Renal cortex interstitium (tissue), 11 donors: ENCODE data around the gene ARL8A. TPM values are rescaled to one million over a fixed set of nuclear protein-coding genes. Genes with fewer than 3 reads are reported as not detected.
"Not testable (repeated sequence)": the region's sequence is repeated elsewhere in the genome, so short reads cannot be mapped to it uniquely, and the experiment has no call there.

Experiments
- DNase-seq, 11 donors: peaks; one replicate each; pipeline ENCODE4 v3.0.0-alpha.2; 2013; ENCODE audit warnings: low read depth in 9 of 11, low spot score in 4 of 11; ENCODE audit errors: extremely low read depth in 1 of 11
- polyA plus RNA-seq, 3 donors: library from polyadenylated mRNA; unstranded; fragments of 120-200 nt; gene quantifications; one replicate each; pipeline ENCODE4 v1.2.1, GENCODE V29; 2013; ENCODE audit not compliant: insufficient read length in 3 of 3

Gene ARL8A
- polyA plus RNA-seq, 3 donors, result 41.4 to 43.3 (median 42.3) TPM

DNA sequence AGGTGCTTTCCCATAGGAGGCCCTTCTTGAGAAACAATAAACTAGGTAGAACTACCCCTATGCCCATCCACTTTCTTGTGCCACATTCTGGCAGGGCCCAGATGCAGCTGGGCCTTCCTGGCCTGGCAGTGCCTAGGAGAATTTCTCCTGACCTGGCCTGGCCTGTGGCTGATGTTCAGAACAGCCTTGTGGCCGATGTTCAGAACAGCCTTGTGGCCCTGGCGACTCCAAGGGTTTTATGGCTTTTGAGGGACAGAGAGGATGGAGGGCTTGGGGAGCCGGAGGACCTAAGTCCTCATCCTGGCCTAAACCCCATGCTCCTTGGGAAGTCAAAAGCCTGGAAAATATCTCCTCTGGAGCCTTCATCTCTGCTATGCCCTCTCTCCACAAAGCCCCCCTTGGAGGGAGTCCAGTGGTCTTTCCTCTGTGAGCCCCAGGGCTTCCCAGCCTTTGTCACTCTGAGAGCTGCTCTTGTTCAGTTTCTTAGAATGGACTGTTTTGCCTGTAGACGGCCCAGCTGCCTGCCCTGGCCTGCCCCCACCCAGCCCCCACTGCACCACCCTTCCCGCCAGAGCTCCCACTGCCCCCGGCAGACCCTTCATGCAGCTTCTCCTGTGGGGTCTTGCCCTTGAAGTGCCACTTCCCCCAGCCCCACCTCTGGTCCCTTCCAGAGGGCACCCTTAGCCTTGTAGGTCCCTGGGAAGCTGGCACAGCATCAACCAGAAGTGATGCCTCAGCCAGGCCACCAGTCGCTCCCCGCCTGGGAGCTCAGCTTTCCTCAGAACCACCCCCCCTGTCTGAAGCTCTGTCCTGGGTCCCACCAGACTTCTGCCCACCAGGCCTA lies 14.9 kb downstream of the ARL8A start:
- no peak for DNase-seq

DNA sequence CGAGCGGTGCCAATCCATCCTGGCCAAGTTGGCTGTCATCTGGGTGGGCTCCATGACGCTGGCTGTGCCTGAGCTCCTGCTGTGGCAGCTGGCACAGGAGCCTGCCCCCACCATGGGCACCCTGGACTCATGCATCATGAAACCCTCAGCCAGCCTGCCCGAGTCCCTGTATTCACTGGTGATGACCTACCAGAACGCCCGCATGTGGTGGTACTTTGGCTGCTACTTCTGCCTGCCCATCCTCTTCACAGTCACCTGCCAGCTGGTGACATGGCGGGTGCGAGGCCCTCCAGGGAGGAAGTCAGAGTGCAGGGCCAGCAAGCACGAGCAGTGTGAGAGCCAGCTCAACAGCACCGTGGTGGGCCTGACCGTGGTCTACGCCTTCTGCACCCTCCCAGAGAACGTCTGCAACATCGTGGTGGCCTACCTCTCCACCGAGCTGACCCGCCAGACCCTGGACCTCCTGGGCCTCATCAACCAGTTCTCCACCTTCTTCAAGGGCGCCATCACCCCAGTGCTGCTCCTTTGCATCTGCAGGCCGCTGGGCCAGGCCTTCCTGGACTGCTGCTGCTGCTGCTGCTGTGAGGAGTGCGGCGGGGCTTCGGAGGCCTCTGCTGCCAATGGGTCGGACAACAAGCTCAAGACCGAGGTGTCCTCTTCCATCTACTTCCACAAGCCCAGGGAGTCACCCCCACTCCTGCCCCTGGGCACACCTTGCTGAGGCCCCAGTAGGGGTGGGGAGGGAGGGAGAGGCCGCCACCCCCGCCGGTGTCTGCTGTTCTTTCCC lies 16.5 kb downstream of the ARL8A start:
- DNase-seq, result no peak

- DNase-seq, result no peak
Observed at GRCh38 chr1:202127061-202127460, 17.5 kb downstream of the ARL8A start.

- no peak for DNase-seq
Observed at GRCh38 chr1:202126426-202126825, 18.1 kb downstream of the ARL8A start.

DNA sequence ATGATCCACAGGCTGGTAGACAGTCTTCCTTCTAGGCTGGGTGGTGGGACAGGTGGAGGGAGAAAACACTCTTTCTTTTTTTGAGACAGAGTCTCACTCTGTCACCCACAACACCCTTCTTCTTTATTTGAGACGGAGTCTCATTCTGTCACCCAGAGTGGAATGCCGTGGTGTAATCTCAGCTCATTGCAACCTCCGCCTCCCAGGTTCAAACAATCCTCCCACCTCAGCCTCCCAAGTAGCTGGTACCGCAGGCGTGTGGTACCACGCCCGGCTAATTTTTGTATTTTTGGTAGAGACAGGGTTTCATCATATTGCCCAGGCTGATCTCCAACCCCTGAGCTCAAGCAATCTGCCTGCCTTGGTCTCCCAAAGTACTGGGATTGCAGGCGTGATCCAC lies 18.9 kb downstream of the ARL8A start:
- DNase-seq, result no peak

GRCh38 chr1:202124142-202124541 lies 20.4 kb downstream of the ARL8A start:
- no peak for DNase-seq

- no peak for DNase-seq
Observed at GRCh38 chr1:202123336-202123813, 21.2 kb downstream of the ARL8A start.

DNA sequence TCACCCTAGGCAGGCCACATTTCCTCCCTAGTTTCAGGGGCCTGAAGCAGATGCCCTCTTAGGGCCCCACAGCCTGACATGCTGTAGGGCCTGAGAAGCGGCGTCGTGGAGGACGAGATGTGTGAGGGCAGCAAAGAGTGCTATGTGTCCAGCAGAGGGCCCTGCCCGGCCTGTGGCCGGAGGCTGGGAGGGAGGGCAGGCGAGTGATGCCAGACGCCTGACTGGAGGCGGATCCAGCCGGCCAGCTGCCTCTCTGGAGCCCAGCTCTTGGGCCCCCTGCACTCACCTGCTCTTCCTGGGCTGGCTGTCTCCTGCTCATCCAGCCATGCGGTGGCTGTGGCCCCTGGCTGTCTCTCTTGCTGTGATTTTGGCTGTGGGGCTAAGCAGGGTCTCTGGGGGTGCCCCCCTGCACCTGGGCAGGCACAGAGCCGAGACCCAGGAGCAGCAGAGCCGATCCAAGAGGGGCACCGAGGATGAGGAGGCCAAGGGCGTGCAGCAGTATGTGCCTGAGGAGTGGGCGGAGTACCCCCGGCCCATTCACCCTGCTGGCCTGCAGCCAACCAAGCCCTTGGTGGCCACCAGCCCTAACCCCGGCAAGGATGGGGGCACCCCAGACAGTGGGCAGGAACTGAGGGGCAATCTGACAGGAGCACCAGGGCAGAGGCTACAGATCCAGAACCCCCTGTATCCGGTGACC lies 21.8 kb downstream of the ARL8A start, which contains the start of gene GPR37L1:
TSS of gene GPR37L1 (plus strand) at position 279 of the 697 bp plus-strand sequence. CDS start at position 326, 47 bp downstream.
- DNase-seq, result peak in 2 of 11 donors; percentile 33 to 48

- DNase-seq, result no peak
Observed at GRCh38 chr1:202121006-202121405, 23.5 kb downstream of the ARL8A start.

DNA sequence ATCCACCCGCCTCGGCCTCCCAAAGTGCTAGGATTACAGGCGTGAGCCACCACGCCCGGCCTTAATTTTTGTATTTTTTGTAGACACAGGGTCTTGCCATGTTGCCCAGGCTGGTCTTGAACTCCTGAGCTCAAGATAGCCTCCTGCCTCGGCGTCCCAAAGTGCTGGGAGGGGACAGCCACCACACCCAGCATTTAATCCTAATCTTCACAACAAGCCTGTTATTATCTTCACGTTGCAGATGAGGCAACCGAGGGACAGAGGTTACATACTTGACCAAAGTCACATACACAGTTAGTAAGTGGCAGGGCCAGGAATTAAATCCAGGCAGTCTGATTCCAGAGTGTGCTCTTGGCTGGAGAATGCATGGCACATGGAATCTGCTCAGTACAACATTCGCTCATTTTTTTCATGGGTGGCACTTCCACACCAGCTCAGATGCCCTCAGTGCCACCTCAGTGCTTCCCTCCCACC lies 26.6 kb downstream of the ARL8A start:
- DNase-seq, result no peak

- DNase-seq, result no peak
Observed at GRCh38 chr1:202116287-202116686, 28.2 kb downstream of the ARL8A start.

DNA sequence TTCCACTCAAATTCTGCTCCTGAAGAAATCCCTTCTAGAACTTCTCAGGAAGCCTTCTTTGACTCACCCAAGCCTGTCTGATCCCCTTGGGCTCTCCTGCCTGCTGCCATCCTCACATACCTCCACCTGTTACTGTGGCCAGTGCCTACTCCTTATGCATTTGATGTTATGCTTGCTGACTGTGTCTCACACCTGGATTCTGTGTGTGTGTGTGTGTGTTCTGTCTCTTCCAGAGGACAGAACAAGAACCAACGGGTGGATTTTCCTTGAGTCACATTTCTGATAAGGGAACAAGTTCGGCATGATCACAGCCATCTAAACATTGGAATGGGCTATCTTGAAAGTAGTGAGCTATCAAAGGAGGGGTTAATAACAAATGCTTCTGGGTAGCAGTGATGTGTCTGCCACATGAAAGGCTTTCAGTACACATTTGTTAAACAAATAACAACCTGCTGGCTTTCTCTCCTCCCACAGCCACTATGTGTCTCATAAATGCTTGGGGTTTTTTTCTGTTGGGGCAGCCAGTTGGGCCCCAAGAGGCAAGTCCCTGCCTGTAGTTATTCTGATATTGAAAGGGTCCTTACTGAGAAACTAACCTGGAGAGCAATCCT lies 30.7 kb downstream of the ARL8A start:
- DNase-seq, result no peak

DNA sequence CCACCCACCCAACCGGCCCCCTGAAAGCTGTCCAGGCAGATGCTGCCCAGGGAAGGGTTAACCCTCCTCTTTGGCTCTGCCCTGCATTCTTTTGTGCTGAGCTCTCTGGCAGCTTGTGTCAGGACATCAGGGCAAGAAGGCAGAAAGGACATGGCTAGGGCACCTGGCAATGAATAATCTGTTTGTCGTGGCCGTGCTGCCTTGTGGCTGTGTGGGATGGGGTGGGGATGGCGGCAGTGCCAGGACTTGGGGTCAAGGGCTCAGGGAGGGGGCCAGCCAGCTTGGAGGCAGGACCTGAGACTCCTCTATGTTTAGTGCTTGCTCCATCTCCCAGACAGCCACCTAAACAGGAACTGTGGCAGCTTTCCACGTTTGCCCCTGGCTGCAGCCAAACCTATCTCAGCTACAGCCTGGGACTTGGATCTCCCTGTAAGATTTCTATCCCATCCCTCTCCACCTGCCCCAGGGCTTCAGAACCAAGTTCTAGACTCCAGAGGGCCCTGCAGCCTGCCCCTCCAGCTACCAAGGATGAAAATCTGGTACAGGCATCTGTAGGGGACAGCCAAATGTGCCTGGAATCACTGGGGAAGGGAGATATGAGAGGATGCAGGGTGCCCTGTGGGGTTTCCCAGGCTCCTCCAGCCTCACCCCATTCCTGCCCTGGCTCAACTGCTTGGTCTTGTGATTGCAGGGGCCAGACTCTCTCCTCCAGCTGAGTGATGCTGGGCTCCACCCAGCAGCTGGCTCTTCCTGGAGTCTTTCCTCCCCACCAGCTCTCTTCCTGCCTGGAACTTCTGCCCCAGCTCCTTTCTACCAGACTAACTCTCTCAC lies 31.5 kb downstream of the ARL8A start:
- no peak for DNase-seq

GRCh38 chr1:202111589-202111988 lies 32.9 kb downstream of the ARL8A start:
- not testable (repeated sequence) for DNase-seq

DNA sequence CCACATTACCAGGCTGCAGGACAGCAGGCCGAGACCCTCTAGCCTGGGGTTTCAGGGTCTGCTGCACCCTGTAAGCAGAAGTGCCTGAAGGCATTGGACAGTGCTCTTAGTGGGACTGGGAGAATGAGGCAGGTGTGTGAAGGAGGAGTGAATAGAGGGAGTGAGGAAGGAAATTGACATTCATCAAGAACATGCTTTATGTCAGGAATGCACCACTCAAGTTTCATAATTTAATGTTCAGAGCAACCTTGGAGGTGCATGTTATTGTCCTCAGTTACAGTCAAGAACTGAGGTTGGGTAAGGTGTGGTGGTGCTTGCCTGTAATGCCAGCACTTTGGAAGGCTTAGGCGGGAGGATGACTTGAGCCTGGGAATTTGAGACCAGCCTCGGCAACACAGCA lies 33.6 kb downstream of the ARL8A start:
- no peak for DNase-seq

DNA sequence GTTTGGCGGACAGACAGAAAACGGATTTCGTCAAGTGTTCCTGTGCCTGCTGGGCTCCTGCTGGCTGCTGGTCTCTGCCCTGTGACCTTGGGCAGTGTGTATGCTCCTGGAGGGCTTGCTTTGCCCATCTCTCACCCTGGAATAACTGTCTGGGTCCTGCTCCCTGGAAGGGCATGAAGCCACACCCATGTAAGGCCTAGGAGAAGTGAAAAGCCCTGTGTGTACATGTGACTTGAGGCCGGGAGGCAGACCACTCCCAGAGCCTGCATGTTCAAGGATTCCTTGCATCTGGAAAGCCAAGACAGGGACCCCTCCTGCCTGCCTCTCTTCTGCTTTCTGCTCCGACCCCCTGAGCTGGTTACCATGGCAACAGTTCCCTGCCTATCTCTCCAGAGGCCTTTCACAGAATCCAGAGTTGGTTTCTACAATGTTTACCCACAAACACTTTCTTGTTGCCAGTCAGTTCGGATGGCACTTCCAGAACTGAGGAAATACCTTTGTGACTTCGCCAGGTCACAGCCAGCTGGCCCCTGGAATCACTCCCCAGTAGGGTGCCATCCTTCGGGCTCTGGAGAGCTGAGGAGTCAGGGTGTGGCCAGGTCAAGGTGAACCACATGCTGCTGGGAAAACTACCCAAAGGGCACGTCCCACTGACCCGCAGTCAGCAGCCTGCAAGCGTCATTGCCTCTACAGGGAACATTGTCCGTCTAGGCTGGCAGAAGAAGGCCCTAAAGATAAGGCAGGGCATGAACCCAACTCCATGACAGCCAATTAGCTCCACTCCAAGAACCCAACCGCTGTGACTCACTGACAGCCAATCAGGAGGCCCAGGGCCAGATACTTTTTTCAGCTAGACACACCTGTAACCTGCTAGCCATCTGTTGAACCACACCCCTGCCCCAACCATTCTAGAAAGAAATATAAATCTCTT lies 36.5 kb downstream of the ARL8A start:
- DNase-seq, result no peak

DNA sequence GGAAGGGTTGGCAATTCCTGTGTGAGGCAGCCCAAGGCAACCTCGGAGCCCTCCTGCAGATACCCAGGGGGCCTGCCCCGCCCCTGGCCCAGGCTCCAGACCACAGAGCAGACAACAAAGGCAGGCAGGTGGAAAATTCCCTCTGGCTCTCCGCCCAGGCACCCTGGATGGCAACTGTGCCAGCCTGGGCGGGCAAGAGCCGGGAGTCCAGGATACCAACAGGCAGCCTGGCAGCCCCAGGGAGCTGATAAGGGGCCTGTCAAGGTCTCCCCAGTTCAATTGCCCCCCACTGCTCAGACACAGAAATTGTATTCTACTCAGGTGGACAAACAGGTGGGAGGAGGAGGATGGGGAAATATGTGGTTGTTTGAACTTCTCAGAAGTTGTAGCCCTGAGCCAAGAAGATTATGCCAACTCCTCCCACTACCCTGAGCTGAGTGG lies 37.2 kb downstream of the ARL8A start:
- no peak for DNase-seq
